Common myeloid progenitor, CD34-positive (primary cell): ENCODE measurements around the gene ITGAD.

Experiments
- CTCF ChIA-PET: fragments of 350-600 bp; sonication (Branson Sonifier 250); formaldehyde crosslinking; loops from one replicate; lab custom pipeline; 2021; ENCODE audit warnings: antibody characterized with exemption; lab: Charles Lee
- POLR2A ChIA-PET: fragments of 350-600 bp; sonication (Branson Sonifier 250); formaldehyde crosslinking; loops from one replicate; lab custom pipeline; 2021; ENCODE audit warnings: antibody characterized with exemption; lab: Charles Lee
- DNase-seq, 3 donors: peaks; one replicate each; pipeline versions ENCODE4 v3.0.0 to v3.0.0-alpha.2; 2013
- H3K27ac ChIP-seq, 2 experiments: 1 replicate in 1 of 2; 2 replicates in 1 of 2; pipeline ENCODE4 v1.7.0; 2013; ENCODE audit warnings: inconsistent platforms in 2 of 2, low read length in 2 of 2, mild to moderate bottlenecking in 2 of 2, low read depth in 1 of 2, moderate library complexity in 1 of 2; ENCODE audit not compliant: severe bottlenecking in 2 of 2, insufficient read depth in 1 of 2, poor library complexity in 1 of 2
- H3K27me3 ChIP-seq, 5 experiments: replicated peaks in 2 of 5; 1 replicate in 3 of 5; 2 replicates in 2 of 5; pipeline versions ENCODE4 v1.6.1 to v1.7.0; 2013; ENCODE audit warnings: low read length in 4 of 5, mild to moderate bottlenecking in 2 of 5, moderate library complexity in 2 of 5, inconsistent platforms in 1 of 5; ENCODE audit not compliant: insufficient read depth in 5 of 5, control insufficient read depth in 4 of 5
- H3K36me3 ChIP-seq, 4 experiments: 1 replicate in 2 of 4; 2 replicates in 2 of 4; pipeline versions ENCODE4 v1.6.1 to v1.7.0; 2013; ENCODE audit warnings: low read length in 3 of 4, control low read depth in 1 of 4, mild to moderate bottlenecking in 1 of 4; ENCODE audit not compliant: control insufficient read depth in 4 of 4, insufficient read depth in 4 of 4
- H3K4me1 ChIP-seq, 4 experiments: 1 replicate in 3 of 4; 2 replicates in 1 of 4; pipeline versions ENCODE4 v1.6.1 to v1.7.1; 2013; ENCODE audit warnings: low read length in 3 of 4, mild to moderate bottlenecking in 3 of 4, control low read depth in 1 of 4, inconsistent platforms in 1 of 4, moderate library complexity in 1 of 4; ENCODE audit not compliant: control insufficient read depth in 4 of 4, insufficient read depth in 4 of 4; ENCODE audit errors: control extremely low read depth in 1 of 4
- H3K4me3 ChIP-seq, 7 experiments: 1 replicate in 4 of 7; 2 replicates in 3 of 7; pipeline versions ENCODE4 v1.5.1 to v1.7.0; 2013; ENCODE audit warnings: mild to moderate bottlenecking in 7 of 7, low read length in 6 of 7, moderate library complexity in 6 of 7, inconsistent platforms in 2 of 7, low read depth in 2 of 7, control low read depth in 1 of 7; ENCODE audit not compliant: insufficient read depth in 4 of 7, control insufficient read depth in 1 of 7; ENCODE audit errors: extremely low read depth in 1 of 7
- H3K9me3 ChIP-seq, 5 experiments: 1 replicate in 4 of 5; 2 replicates in 1 of 5; pipeline versions ENCODE4 v1.6.1 to v1.7.1; 2013; ENCODE audit warnings: low read length in 4 of 5, mild to moderate bottlenecking in 2 of 5, inconsistent platforms in 1 of 5, low read depth in 1 of 5, moderate library complexity in 1 of 5; ENCODE audit not compliant: control insufficient read depth in 4 of 5, insufficient read depth in 2 of 5; ENCODE audit errors: control extremely low read depth in 1 of 5
- WGBS: methylation state at CpG from one replicate; pipeline ENCODE4 v1.1.5; 2013; ENCODE audit not compliant: insufficient coverage; 5-methylcytosine and 5-hydroxymethylcytosine counted together

ITGAD gene

DNA sequence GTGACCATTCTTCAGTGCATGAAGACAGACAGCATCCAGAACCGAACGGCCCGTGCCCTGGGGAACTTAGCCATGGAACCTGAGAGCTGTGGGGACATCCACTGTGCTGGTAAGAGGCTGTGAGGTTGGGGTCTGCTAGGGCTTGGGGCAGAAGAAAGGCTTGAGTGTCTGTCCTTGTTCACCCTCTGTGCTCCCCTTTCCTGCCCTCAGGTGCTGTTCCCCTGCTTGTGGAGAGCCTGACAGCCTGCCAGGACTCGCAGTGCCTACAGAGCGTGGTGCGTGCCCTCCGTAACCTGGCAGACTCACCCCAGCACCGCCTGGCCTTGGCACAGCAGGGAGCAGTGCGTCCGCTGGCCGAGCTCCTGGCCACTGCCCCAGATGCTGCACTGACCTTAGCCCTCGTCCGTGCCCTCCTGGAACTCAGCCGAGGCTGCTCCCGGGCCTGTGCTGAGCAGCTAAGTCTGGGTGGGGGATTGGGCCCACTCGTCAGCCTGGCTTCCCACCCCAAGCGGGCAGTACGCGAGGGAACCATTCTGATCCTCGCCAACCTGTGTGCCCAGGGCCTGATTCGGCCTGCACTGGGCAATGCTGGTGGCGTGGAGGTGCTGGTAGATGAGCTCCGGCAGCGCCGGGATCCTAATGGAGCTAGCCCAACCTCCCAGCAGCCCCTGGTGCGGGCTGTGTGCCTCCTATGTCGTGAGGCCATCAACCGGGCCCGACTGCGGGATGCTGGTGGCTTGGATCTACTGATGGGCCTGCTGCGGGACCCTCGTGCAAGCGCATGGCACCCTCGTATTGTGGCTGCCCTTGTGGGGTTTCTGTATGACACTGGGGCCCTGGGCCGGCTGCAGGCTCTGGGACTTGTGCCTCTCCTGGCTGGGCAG is 69.0 kb downstream of the ITGAD start:
- peak overlapping the region in 1 of 2 experiments; percentile 33 for H3K27ac ChIP-seq
- POLR2A ChIA-PET: no interaction called here
- DNase-seq: no peak
- no peaks in the 10 kb centered on the region for H3K9me3 ChIP-seq
- CTCF ChIA-PET: interaction anchor here (2.3 to 5.7 kb wide), 2 partner anchors 10 to 13 kb away, joined by 13 to 28 read pairs; no protein-coding TSS in a partner anchor
- no peak overlapping the region for H3K4me3 ChIP-seq
- 97% methylated on average over 26 of the region's 35 CpGs for WGBS
- peaks cover 5 to 51% (median 34%) of the 10 kb centered on the region in 4 experiments for H3K36me3 ChIP-seq
- H3K27me3 ChIP-seq: no peaks in the 10 kb centered on the region
- H3K4me1 ChIP-seq: peaks cover 5 to 53% (median 41%) of the 10 kb centered on the region in 4 experiments

DNA sequence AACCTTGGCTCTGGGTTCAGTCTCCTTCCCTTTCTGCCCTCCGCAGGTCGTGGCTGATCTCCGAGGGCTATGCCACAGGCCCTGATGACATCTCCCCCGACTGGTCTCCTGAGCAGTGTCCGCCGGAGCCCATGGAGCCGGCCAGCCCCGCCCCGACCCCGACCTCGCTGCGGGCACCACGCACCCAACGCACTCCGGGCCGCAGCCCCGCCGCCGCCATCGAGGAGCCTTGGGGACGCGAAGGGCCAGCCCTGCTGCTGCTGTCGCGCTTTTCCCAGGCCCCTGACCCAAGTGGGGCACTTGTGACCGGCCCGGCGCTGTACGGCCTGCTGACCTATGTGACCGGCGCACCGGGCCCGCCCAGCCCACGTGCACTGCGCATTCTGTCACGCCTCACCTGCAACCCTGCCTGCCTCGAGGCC is 71.2 kb downstream of the ITGAD start:
- CTCF ChIA-PET: interaction anchor here (1.0 to 1.1 kb wide), 2 partner anchors 12 to 22 kb away, joined by 3 to 4 read pairs; no protein-coding TSS in a partner anchor
- Histone ChIP-seq H3K9me3 (no peaks in the 10 kb centered on the region), H3K27ac (no peak overlapping the region), H3K36me3 (peaks cover 5 to 55% (median 34%) of the 10 kb centered on the region in 4 experiments), H3K4me1 (peaks cover 9 to 58% (median 31%) of the 10 kb centered on the region in 4 experiments), H3K27me3 (no peaks in the 10 kb centered on the region), H3K4me3 (no peak overlapping the region)
- POLR2A ChIA-PET: no interaction called here
- 98% methylated on average over 21 of the region's 36 CpGs for WGBS
- DNase-seq: no peak

DNA sequence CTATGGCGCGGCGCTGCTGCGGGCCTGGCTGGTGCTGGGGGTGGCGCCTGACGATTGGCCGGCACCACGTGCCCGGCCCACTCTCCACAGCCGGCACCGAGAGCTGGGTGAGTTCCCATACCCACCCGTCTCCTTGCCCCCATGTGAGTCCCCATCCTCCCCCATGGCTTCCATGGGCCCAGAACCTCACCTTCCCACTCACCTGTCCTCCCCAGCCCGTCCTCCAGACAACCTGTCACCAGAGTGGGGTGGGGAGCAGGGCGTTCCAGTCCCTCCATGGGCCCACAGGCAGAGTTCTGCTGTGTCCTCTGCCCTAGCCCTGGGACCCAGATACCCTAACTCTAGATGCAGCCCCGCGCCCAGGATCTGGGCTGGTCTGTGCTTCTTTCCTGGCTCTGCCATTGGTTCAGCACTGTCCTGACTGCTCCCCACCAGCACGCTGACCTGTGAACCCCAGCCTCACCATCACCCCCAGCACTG is 71.7 kb downstream of the ITGAD start:
- 95% methylated on average over 16 of the region's 17 CpGs for WGBS
- ChIA-PET POLR2A (no interaction called here), CTCF (interaction anchor here (1.7 kb wide), 1 partner anchor 8 kb away, joined by 5 read pairs; no protein-coding TSS in a partner anchor)
- no peaks in the 10 kb centered on the region for H3K9me3 ChIP-seq
- H3K27ac ChIP-seq: no peak overlapping the region
- DNase-seq: no peak
- H3K36me3 ChIP-seq: peaks cover 5 to 55% (median 34%) of the 10 kb centered on the region in 4 experiments
- H3K27me3 ChIP-seq: no peaks in the 10 kb centered on the region
- peaks cover 9 to 57% (median 31%) of the 10 kb centered on the region in 4 experiments for H3K4me1 ChIP-seq
- H3K4me3 ChIP-seq: no peak overlapping the region

GRCh38 chr16:31465788-31466370 is 72.7 kb downstream of the ITGAD start:
- no peak for DNase-seq
- no peaks in the 10 kb centered on the region for H3K27me3 ChIP-seq
- H3K36me3 ChIP-seq: peaks cover 5 to 55% (median 34%) of the 10 kb centered on the region in 4 experiments
- H3K4me3 ChIP-seq: peak overlapping the region in 2 of 7 experiments; percentile 28 to 51
- H3K27ac ChIP-seq: peak overlapping the region; percentile 88 to 92
- H3K9me3 ChIP-seq: no peaks in the 10 kb centered on the region
- WGBS: 46% methylated on average over 18 of the region's 20 CpGs
- H3K4me1 ChIP-seq: peaks cover 9 to 50% (median 22%) of the 10 kb centered on the region in 4 experiments
- CTCF ChIA-PET: interaction anchor here (1.7 kb wide), 1 partner anchor 10 kb away, joined by 5 read pairs; no protein-coding TSS in a partner anchor
- POLR2A ChIA-PET: no interaction called here

DNA sequence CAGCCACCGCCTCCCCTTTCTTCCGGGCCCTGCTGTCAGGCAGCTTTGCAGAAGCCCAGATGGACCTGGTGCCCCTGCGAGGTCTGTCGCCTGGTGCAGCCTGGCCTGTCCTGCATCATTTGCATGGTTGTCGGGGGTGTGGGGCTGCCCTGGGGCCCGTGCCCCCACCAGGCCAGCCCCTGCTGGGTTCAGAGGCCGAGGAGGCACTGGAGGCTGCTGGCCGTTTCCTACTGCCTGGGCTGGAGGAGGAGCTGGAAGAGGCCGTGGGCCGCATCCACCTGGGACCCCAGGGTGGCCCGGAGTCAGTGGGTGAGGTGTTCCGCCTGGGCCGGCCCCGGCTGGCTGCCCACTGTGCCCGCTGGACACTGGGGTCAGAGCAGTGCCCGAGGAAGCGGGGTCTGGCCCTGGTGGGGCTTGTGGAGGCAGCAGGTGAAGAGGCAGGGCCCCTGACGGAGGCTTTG is 73.3 kb downstream of the ITGAD start:
- Histone ChIP-seq H3K27me3 (no peaks in the 10 kb centered on the region), H3K9me3 (no peaks in the 10 kb centered on the region), H3K4me3 (peak overlapping the region in 2 of 7 experiments; percentile 28 to 51), H3K36me3 (peaks cover 5 to 55% (median 32%) of the 10 kb centered on the region in 4 experiments), H3K4me1 (peaks cover 11 to 51% (median 24%) of the 10 kb centered on the region in 4 experiments), H3K27ac (peak overlapping the region; percentile 88 to 92)
- POLR2A ChIA-PET: interaction anchor here (0.8 kb wide), 1 partner anchor 8 kb away, joined by 3 read pairs; no protein-coding TSS in a partner anchor
- no peak for DNase-seq
- CTCF ChIA-PET: interaction anchor here (1.7 kb wide), 1 partner anchor 10 kb away, joined by 5 read pairs; no protein-coding TSS in a partner anchor
- 72% methylated on average over 15 of the region's 18 CpGs for WGBS

DNA sequence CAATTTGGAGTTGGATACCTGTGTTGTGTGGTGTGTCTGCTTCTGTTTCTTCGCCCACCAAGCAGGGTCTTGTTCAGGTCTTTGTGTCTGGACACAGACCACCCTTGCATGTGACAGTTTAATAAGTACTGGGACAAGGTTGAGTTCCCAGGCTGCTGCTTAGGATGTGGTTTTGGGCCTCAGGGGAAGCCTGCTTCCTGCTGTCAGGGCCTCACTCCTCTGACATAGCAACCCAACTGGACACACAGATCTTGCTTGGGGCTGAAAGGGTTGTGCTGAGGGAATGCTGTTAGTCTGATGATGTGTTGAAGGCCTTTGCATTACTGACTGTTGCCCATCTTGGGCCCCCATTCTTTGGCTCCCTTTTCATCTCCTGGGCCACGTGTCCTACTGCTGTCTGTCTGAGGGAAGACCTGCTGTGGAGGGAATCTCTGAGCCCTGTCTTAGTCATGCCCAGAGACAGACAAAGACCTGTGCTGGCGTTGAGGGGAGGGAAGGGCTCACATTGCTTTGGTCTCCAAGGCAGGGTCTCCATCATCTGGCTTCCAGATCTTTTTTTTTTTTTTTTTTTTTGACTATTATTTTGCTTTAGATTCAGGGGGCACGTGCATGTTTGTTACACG is 74.1 kb downstream of the ITGAD start:
- peak overlapping the region; percentile 88 to 92 for H3K27ac ChIP-seq
- 17% methylated on average over 2 of the region's 5 CpGs for WGBS
- DNase-seq: peak in 2 of 3 donors; percentile 88 to 95
- H3K4me3 ChIP-seq: peak overlapping the region in 4 of 7 experiments; percentile 34 to 58 (median 49)
- ChIA-PET POLR2A (interaction anchor here (0.8 kb wide), 1 partner anchor 9 kb away, joined by 3 read pairs; no protein-coding TSS in a partner anchor), CTCF (no interaction called here)
- no peaks in the 10 kb centered on the region for H3K9me3 ChIP-seq
- H3K36me3 ChIP-seq: peaks cover 2 to 47% (median 28%) of the 10 kb centered on the region in 4 experiments
- peaks cover 13 to 57% (median 31%) of the 10 kb centered on the region in 4 experiments for H3K4me1 ChIP-seq
- no peaks in the 10 kb centered on the region for H3K27me3 ChIP-seq
